ENCODE data around the gene ZBTB38.

Gene ZBTB38

DNA sequence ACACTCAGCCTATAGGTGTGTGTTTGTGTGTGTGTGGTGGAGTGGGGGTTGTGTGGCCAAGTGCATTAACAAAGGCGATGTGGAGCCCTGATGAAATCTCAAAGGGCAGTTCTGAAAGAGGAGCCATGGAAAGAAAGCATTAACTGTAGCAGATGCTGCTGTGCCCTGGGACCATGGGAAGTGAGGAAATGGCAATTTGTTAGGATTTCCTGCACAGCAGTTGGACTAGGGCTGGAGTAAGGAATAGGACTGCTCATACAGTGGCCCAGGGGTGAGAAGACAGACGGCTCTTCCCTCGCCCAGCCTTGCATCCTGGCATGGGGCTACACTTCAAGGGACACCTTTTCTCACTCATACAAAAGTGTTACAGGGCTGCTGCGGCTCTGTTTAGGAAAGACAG lies 12.3 kb upstream of the ZBTB38 start:
- Histone ChIP-seq H3K36me3 (ENCODE audit: insufficient read depth, insufficient read length, low read length) (no peaks in the 10 kb centered on the region), H3K4me3 (ENCODE audit: insufficient read length, low read depth) (no peak overlapping the region), H3K27me3 (ENCODE audit: insufficient read depth, insufficient read length) (peaks cover 4% of the 10 kb centered on the region), H3K4me1 (ENCODE audit: insufficient read depth, insufficient read length) (no peaks in the 10 kb centered on the region), H3K9me3 (ENCODE audit: insufficient read depth, low read length) (no peaks in the 10 kb centered on the region), H3K9ac (ENCODE audit: insufficient read length, low read depth) (no peak overlapping the region)
- TF ChIP-seq SUZ12 (IDR thresholded peaks at IDR 0.05; ENCODE audit: extremely low read depth, insufficient read depth, insufficient read length), result no peak
- TF ChIP-seq ZNF274 (IDR thresholded peaks at IDR 0.05; ENCODE audit: low read depth, low read length), result no peak
- TF ChIP-seq YY1 (IDR thresholded peaks at IDR 0.05; ENCODE audit: insufficient read depth, insufficient read length), result no peak
- no peak for DNase-seq (ENCODE audit: low read depth, low spot score)

- peaks cover 18% of the 10 kb centered on the region for H3K9me3 ChIP-seq (ENCODE audit: insufficient read depth, low read length)
- H3K27me3 ChIP-seq (ENCODE audit: insufficient read depth, insufficient read length), result no peaks in the 10 kb centered on the region
- no peak overlapping the region for H3K4me3 ChIP-seq (ENCODE audit: insufficient read length, low read depth)
- DNase-seq (ENCODE audit: low read depth, low spot score), result peak; percentile 35
- H3K36me3 ChIP-seq (ENCODE audit: insufficient read depth, insufficient read length, low read length), result no peaks in the 10 kb centered on the region
- TF ChIP-seq SUZ12 (IDR thresholded peaks at IDR 0.05; ENCODE audit: extremely low read depth, insufficient read depth, insufficient read length) (no peak), ZNF274 (IDR thresholded peaks at IDR 0.05; ENCODE audit: low read depth, low read length) (no peak), YY1 (IDR thresholded peaks at IDR 0.05; ENCODE audit: insufficient read depth, insufficient read length) (no peak)
- no peaks in the 10 kb centered on the region for H3K4me1 ChIP-seq (ENCODE audit: insufficient read depth, insufficient read length)
- no peak overlapping the region for H3K9ac ChIP-seq (ENCODE audit: insufficient read length, low read depth)
Observed at GRCh38 chr3:141360888-141361598, 7.3 kb upstream of the ZBTB38 start.

- Histone ChIP-seq H3K4me1 (ENCODE audit: insufficient read depth, insufficient read length) (peaks cover 5% of the 10 kb centered on the region), H3K27me3 (ENCODE audit: insufficient read depth, insufficient read length) (no peaks in the 10 kb centered on the region), H3K4me3 (ENCODE audit: insufficient read length, low read depth) (no peak overlapping the region), H3K9ac (ENCODE audit: insufficient read length, low read depth) (no peak overlapping the region), H3K36me3 (ENCODE audit: insufficient read depth, insufficient read length, low read length) (no peaks in the 10 kb centered on the region), H3K9me3 (ENCODE audit: insufficient read depth, low read length) (peaks cover 18% of the 10 kb centered on the region)
- no peak for TF ChIP-seq ZNF274 (IDR thresholded peaks at IDR 0.05; ENCODE audit: low read depth, low read length)
- DNase-seq (ENCODE audit: low read depth, low spot score), result no peak
Observed at GRCh38 chr3:141362736-141363135, 5.6 kb upstream of the ZBTB38 start.

DNA sequence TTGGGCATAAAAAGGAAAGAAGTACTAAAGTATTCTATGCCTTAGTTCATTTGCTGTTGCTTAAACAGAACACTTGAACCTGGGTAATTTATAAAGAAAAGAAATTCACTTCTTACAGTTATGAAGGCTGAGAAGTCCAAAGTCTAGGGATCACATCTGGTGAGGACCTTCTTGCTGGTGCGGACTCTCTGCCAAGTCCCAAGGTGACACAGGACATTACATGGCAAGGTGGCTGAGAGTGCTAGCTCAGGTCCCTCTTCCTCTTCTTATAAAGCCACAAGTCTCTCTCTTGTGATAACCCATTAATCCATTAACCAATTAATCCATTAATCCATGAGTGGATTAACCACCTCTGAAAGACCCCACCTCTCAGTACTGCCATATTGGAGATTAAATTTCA lies 3.1 kb upstream of the ZBTB38 start:
- peaks cover 22% of the 10 kb centered on the region for H3K9me3 ChIP-seq (ENCODE audit: insufficient read depth, low read length)
- no peak overlapping the region for H3K4me3 ChIP-seq (ENCODE audit: insufficient read length, low read depth)
- no peak for TF ChIP-seq ZNF274 (IDR thresholded peaks at IDR 0.05; ENCODE audit: low read depth, low read length)
- TF ChIP-seq YY1 (IDR thresholded peaks at IDR 0.05; ENCODE audit: insufficient read depth, insufficient read length), result no peak
- no peaks in the 10 kb centered on the region for H3K27me3 ChIP-seq (ENCODE audit: insufficient read depth, insufficient read length)
- H3K9ac ChIP-seq (ENCODE audit: insufficient read length, low read depth), result no peak overlapping the region
- peaks cover 4% of the 10 kb centered on the region for H3K36me3 ChIP-seq (ENCODE audit: insufficient read depth, insufficient read length, low read length)
- no peak for DNase-seq (ENCODE audit: low read depth, low spot score)
- peaks cover 8% of the 10 kb centered on the region for H3K4me1 ChIP-seq (ENCODE audit: insufficient read depth, insufficient read length)

- no peak overlapping the region for H3K9ac ChIP-seq (ENCODE audit: insufficient read length, low read depth)
Observed at GRCh38 chr3:141366285-141367037, 1.8 kb upstream of the ZBTB38 start.

DNA sequence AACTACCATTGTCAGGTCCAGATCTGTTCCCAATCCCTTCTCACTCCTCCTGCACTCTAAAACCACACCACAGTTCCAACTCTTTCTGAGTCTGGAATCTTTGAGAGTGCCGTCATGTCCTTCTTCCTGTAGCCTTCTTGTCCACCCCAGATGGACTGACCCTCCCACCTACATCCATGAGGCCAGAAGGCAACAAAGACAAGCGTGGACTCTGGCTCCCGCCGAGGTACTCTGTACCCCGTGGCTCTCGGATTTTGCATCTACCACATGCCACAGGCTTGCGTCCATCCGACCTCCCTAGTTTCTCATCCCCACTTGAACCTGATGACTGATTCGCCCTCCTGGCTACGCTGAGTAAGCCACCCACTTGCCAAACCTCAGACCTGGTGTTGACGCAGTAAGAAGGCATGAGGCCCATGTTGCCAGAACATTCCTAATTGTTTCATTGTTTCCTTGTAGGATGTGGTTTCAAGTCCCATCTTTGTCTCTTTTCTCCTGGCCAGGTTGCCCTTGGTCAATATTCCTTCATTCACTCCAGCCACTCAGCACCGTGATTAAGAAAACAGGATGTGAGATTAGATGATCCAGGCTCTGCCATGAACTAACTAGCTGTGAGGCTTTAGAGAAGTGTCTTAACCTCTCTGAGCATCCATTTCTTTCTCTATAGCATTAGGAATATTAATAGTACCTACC lies 1.1 kb upstream of the ZBTB38 start:
- Histone ChIP-seq H3K4me3 (ENCODE audit: insufficient read length, low read depth) (no peak overlapping the region), H3K36me3 (ENCODE audit: insufficient read depth, insufficient read length, low read length) (peaks cover 10% of the 10 kb centered on the region), H3K9me3 (ENCODE audit: insufficient read depth, low read length) (peaks cover 28% of the 10 kb centered on the region), H3K4me1 (ENCODE audit: insufficient read depth, insufficient read length) (peaks cover 8% of the 10 kb centered on the region), H3K27me3 (ENCODE audit: insufficient read depth, insufficient read length) (no peaks in the 10 kb centered on the region), H3K9ac (ENCODE audit: insufficient read length, low read depth) (no peak overlapping the region)
- no peak for DNase-seq (ENCODE audit: low read depth, low spot score)
- no peak for TF ChIP-seq YY1 (IDR thresholded peaks at IDR 0.05; ENCODE audit: insufficient read depth, insufficient read length)
- no peak for TF ChIP-seq SUZ12 (IDR thresholded peaks at IDR 0.05; ENCODE audit: extremely low read depth, insufficient read depth, insufficient read length)
- TF ChIP-seq ZNF274 (IDR thresholded peaks at IDR 0.05; ENCODE audit: low read depth, low read length), result no peak

More at GRCh38 chr3:141366285-141367037, 1.8 kb upstream of the ZBTB38 start:
- peaks cover 28% of the 10 kb centered on the region for H3K9me3 ChIP-seq (ENCODE audit: insufficient read depth, low read length)
- DNase-seq (ENCODE audit: low read depth, low spot score), result no peak
- H3K36me3 ChIP-seq (ENCODE audit: insufficient read depth, insufficient read length, low read length), result peaks cover 10% of the 10 kb centered on the region
- no peak for TF ChIP-seq SUZ12 (IDR thresholded peaks at IDR 0.05; ENCODE audit: extremely low read depth, insufficient read depth, insufficient read length)
- no peak for TF ChIP-seq YY1 (IDR thresholded peaks at IDR 0.05; ENCODE audit: insufficient read depth, insufficient read length)
- no peak for TF ChIP-seq ZNF274 (IDR thresholded peaks at IDR 0.05; ENCODE audit: low read depth, low read length)
- H3K27me3 ChIP-seq (ENCODE audit: insufficient read depth, insufficient read length), result no peaks in the 10 kb centered on the region
- H3K4me1 ChIP-seq (ENCODE audit: insufficient read depth, insufficient read length), result peaks cover 8% of the 10 kb centered on the region
- no peak overlapping the region for H3K4me3 ChIP-seq (ENCODE audit: insufficient read length, low read depth)
